Measurements from ENCODE around the gene SHROOM3. TPM values are rescaled to one million over a fixed set of nuclear protein-coding genes. Genes with fewer than 3 reads are reported as not detected.

Gene SHROOM3
- total RNA-seq, 2 donors from 2014 or later, result 56.7 to 96.0 TPM

GRCh38 chr4:76494871-76495590 lies 60.0 kb downstream of the SHROOM3 start:
- intact Hi-C loops (cut with DNase I), result no loop called here

GRCh38 chr4:76498550-76498949 lies 63.5 kb downstream of the SHROOM3 start:
- Histone ChIP-seq H3K4me1 (peaks cover 15% of the 10 kb centered on the region), H3K27ac (peak overlapping the region; percentile 9 to 64 (median 32)), H3K4me3 (no peak overlapping the region), H3K36me3 (replicated peaks in 1 of 2; ENCODE audit: insufficient read depth in 1 of 2, low read depth in 2 of 2) (no peaks in the 10 kb centered on the region), H3K9me3 (no peaks in the 10 kb centered on the region), H3K27me3 (no peaks in the 10 kb centered on the region)
- ATAC-seq, result peak; percentile 91
- WGBS, 2 donors, result 18 to 21% methylated on average over 3 of the region's 3 CpGs
- intact Hi-C loops (cut with DNase I), result no loop called here
- DNase-seq, result peak in 2 of 4 donors; percentile 17 to 32
- no peak for TF ChIP-seq POLR2A (IDR thresholded peaks at IDR 0.05)
- TF ChIP-seq, protein P1, sequence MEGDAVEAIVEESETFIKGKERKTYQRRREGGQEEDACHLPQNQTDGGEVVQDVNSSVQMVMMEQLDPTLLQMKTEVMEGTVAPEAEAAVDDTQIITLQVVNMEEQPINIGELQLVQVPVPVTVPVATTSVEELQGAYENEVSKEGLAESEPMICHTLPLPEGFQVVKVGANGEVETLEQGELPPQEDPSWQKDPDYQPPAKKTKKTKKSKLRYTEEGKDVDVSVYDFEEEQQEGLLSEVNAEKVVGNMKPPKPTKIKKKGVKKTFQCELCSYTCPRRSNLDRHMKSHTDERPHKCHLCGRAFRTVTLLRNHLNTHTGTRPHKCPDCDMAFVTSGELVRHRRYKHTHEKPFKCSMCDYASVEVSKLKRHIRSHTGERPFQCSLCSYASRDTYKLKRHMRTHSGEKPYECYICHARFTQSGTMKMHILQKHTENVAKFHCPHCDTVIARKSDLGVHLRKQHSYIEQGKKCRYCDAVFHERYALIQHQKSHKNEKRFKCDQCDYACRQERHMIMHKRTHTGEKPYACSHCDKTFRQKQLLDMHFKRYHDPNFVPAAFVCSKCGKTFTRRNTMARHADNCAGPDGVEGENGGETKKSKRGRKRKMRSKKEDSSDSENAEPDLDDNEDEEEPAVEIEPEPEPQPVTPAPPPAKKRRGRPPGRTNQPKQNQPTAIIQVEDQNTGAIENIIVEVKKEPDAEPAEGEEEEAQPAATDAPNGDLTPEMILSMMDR (IDR thresholded peaks at IDR 0.05), result no peak

More at GRCh38 chr4:76494871-76495590, 60.0 kb downstream of the SHROOM3 start:
- TF ChIP-seq, protein P1 (IDR thresholded peaks at IDR 0.05), result no peak
- TF ChIP-seq POLR2A (IDR thresholded peaks at IDR 0.05), result no peak
- no peak overlapping the region for H3K4me3 ChIP-seq
- ATAC-seq (no peak), DNase-seq (no peak)
- peaks cover 15% of the 10 kb centered on the region for H3K4me1 ChIP-seq
- WGBS, 2 donors, result 85 to 86% methylated on average over 6 of the region's 6 CpGs
- H3K36me3 ChIP-seq (replicated peaks in 1 of 2; ENCODE audit: insufficient read depth in 1 of 2, low read depth in 2 of 2), result no peaks in the 10 kb centered on the region
- no peaks in the 10 kb centered on the region for H3K9me3 ChIP-seq
- H3K27me3 ChIP-seq, result no peaks in the 10 kb centered on the region
- no peak overlapping the region for H3K27ac ChIP-seq

DNA sequence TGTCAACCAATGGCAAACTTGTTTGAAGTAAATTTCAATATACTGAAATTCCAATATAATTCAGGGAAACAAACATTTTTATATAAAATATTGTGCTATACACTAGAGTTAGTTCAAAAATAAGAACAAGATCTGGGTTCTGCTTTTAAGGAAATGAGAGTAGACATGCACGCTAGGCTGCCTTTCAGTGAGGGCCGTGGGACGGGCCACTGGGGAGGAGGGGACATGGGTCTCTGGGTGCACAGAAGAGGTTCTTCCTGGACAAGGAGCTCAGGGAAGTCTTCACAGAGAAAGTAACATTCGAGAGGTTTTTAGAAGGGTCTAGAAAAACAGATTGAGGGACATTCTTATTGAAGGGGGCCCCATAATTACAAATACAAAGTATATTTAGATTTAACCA lies 64.4 kb downstream of the SHROOM3 start:
- WGBS, 2 donors, result 60 to 98% methylated on average over 4 of the region's 4 CpGs
- peaks cover 15% of the 10 kb centered on the region for H3K4me1 ChIP-seq

GRCh38 chr4:76502886-76503285 lies 67.9 kb downstream of the SHROOM3 start:
- Histone ChIP-seq H3K27me3 (no peaks in the 10 kb centered on the region), H3K4me1 (peaks cover 15% of the 10 kb centered on the region), H3K9me3 (peaks cover 0 to 5% (median 0%) of the 10 kb centered on the region in 3 donors), H3K4me3 (no peak overlapping the region), H3K27ac (no peak overlapping the region), H3K36me3 (replicated peaks in 1 of 2; ENCODE audit: insufficient read depth in 1 of 2, low read depth in 2 of 2) (no peaks in the 10 kb centered on the region)
- 52 to 65% methylated on average over 1 of the region's 1 CpG for WGBS, 2 donors
- DNase-seq (no peak), ATAC-seq (no peak)
- TF ChIP-seq, protein P1 (IDR thresholded peaks at IDR 0.05), result no peak
- TF ChIP-seq POLR2A (IDR thresholded peaks at IDR 0.05), result no peak
- intact Hi-C loops (cut with DNase I), result loop anchor here (10.0 kb wide), 1 partner anchor 232 kb away; no protein-coding TSS in a partner anchor

More for the DNA sequence above, 64.4 kb downstream of the SHROOM3 start:
- Histone ChIP-seq H3K27ac (no peak overlapping the region), H3K9me3 (no peaks in the 10 kb centered on the region), H3K36me3 (replicated peaks in 1 of 2; ENCODE audit: insufficient read depth in 1 of 2, low read depth in 2 of 2) (no peaks in the 10 kb centered on the region), H3K27me3 (no peaks in the 10 kb centered on the region), H3K4me3 (no peak overlapping the region)
- no peak for ATAC-seq
- DNase-seq, result no peak
- intact Hi-C loops (cut with DNase I), result no loop called here
- no peak for TF ChIP-seq POLR2A (IDR thresholded peaks at IDR 0.05)
- TF ChIP-seq, protein P1 (IDR thresholded peaks at IDR 0.05), result no peak

Data from body of pancreas (tissue), 4 donors.